22Rv1 (cell line): Measurements from ENCODE around the gene WDTC1.

Experiments
- ZFX ChIP-seq: fragments of 450-650 bp; IDR thresholded peaks from 2 replicates; pipeline ENCODE4 v1.6.1; 2017; ENCODE audit warnings: antibody characterized with exemption, borderline replicate concordance
- TF ChIP-seq, protein P1 (sequence below): fragments of 450-650 bp; IDR thresholded peaks from 2 replicates; pipeline ENCODE4 v1.5.1; 2017; ENCODE audit warnings: mild to moderate bottlenecking

GRCh38 chr1:27274204-27274603 is 39.8 kb downstream of the WDTC1 start:
- TF ChIP-seq, protein P1, sequence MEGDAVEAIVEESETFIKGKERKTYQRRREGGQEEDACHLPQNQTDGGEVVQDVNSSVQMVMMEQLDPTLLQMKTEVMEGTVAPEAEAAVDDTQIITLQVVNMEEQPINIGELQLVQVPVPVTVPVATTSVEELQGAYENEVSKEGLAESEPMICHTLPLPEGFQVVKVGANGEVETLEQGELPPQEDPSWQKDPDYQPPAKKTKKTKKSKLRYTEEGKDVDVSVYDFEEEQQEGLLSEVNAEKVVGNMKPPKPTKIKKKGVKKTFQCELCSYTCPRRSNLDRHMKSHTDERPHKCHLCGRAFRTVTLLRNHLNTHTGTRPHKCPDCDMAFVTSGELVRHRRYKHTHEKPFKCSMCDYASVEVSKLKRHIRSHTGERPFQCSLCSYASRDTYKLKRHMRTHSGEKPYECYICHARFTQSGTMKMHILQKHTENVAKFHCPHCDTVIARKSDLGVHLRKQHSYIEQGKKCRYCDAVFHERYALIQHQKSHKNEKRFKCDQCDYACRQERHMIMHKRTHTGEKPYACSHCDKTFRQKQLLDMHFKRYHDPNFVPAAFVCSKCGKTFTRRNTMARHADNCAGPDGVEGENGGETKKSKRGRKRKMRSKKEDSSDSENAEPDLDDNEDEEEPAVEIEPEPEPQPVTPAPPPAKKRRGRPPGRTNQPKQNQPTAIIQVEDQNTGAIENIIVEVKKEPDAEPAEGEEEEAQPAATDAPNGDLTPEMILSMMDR: no peak
- TF ChIP-seq ZFX: no peak
